H1 (cell line): ENCODE measurements around the gene GALNTL6. TPM values are rescaled to one million over a fixed set of nuclear protein-coding genes. Genes with fewer than 3 reads are reported as not detected.

Source experiments
- TEAD4 ChIP-seq: IDR thresholded peaks from 2 replicates; pipeline ENCODE4 v1.6.1; 2012; ENCODE audit warnings: low read depth, low read length, inconsistent platforms, mixed read lengths
- polyA plus RNA-seq, 7 experiments: library from polyadenylated mRNA; depleted of rRNA in 3 of 7; stranded (reverse) in 5 of 7; unstranded in 2 of 7; fragments of >200 nt in 5 of 7; fragments of 200-250 nt in 2 of 7; gene quantifications; 1 replicate in 5 of 7; 2 replicates in 1 of 7; 4 replicates in 1 of 7; pipeline versions ENCODE4 v1.2.1 to v1.2.3, GENCODE V29; 2011 to 2013; ENCODE audit warnings: missing spikeins in 2 of 7, mixed read lengths in 2 of 7
- total RNA-seq: library from RNA; stranded (reverse); fragmentation: NEBNext Ultra II Directional; extraction: Animal tissue kit (Norgen Biotek cat#: 25700); gene quantifications from 2 replicates; pipeline ENCODE4 v1.2.1, GENCODE V29; 2021

GALNTL6 gene
- total and polyA plus RNA-seq, 2 of the 8 experiments (the other 6 are each of a cell fraction or from before 2014, with no cell fraction given): 0.03 to 0.32 TPM

- no peak for TF ChIP-seq TEAD4
- TF ChIP-seq, all 59 proteins: peak for 0
These were observed 842.9 kb downstream of the GALNTL6 start (continued) for GRCh38 chr4:172656055-172656454.
